Kidney epithelial cell (primary cell): ENCODE data around the gene DGKK. TPM values are rescaled to one million over a fixed set of nuclear protein-coding genes. Genes with fewer than 3 reads are reported as not detected.

Experiments used
- DNase-seq: peaks from one replicate; pipeline ENCODE4 v3.0.0-alpha.2; 2010; ENCODE audit warnings: low read depth
- H3K27me3 ChIP-seq: 2 replicates; pipeline ENCODE4 v1.6.0; 2011; ENCODE audit warnings: low read length; ENCODE audit not compliant: control insufficient read depth, insufficient read depth
- H3K36me3 ChIP-seq: 2 replicates; pipeline ENCODE4 v1.5.1; 2011; ENCODE audit warnings: low read length; ENCODE audit not compliant: control insufficient read depth, insufficient read depth
- H3K4me3 ChIP-seq: 2 replicates; pipeline ENCODE4 v1.5.1; 2011; ENCODE audit warnings: low read depth, mild to moderate bottlenecking, control low read depth, low read length
- total RNA-seq: library from RNA; depleted of rRNA; stranded (reverse); fragments of >200 nt; gene quantifications from 2 replicates; pipeline ENCODE4 v1.2.3, GENCODE V29; 2015
- TF ChIP-seq, protein P1 (sequence below): IDR thresholded peaks from 2 replicates; pipeline ENCODE4 v1.5.1; 2011; ENCODE audit warnings: mild to moderate bottlenecking, moderate library complexity, low read length, control low read depth, inconsistent platforms; ENCODE audit not compliant: insufficient read depth, poor library complexity, severe bottlenecking

Gene DGKK
- total RNA-seq, 1 donor from 2014 or later, result 0.13 TPM

DNA sequence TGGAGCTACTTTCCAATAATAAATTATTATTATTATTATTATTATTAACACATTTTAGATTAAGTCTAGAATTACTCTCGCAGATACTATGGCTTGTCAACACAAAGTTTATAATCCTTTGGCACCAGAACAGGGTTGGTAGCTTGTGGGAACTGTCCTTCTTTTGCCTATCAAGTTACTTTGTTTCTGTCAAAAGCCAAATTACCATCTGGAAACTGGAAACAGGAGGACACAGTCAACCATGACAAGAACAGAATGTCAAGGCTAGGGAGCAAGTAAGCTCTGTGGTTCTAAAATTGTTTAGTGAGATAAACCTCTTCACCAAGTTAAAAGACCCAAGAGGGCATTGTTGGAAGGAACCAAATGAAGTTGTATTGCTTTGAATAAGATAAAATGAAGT is 42.5 kb downstream of the DGKK start:
- TF ChIP-seq, protein P1, sequence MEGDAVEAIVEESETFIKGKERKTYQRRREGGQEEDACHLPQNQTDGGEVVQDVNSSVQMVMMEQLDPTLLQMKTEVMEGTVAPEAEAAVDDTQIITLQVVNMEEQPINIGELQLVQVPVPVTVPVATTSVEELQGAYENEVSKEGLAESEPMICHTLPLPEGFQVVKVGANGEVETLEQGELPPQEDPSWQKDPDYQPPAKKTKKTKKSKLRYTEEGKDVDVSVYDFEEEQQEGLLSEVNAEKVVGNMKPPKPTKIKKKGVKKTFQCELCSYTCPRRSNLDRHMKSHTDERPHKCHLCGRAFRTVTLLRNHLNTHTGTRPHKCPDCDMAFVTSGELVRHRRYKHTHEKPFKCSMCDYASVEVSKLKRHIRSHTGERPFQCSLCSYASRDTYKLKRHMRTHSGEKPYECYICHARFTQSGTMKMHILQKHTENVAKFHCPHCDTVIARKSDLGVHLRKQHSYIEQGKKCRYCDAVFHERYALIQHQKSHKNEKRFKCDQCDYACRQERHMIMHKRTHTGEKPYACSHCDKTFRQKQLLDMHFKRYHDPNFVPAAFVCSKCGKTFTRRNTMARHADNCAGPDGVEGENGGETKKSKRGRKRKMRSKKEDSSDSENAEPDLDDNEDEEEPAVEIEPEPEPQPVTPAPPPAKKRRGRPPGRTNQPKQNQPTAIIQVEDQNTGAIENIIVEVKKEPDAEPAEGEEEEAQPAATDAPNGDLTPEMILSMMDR, result no peak
- Histone ChIP-seq H3K36me3 (no peaks in the 10 kb centered on the region), H3K4me3 (no peak overlapping the region), H3K27me3 (no peaks in the 10 kb centered on the region)
- DNase-seq, result no peak

GRCh38 chrX:50407976-50408375 is 62.6 kb downstream of the DGKK start:
- H3K36me3 ChIP-seq, result no peaks in the 10 kb centered on the region
- TF ChIP-seq, protein P1, result no peak
- no peak overlapping the region for H3K4me3 ChIP-seq
- DNase-seq, result no peak
- no peaks in the 10 kb centered on the region for H3K27me3 ChIP-seq

DNA sequence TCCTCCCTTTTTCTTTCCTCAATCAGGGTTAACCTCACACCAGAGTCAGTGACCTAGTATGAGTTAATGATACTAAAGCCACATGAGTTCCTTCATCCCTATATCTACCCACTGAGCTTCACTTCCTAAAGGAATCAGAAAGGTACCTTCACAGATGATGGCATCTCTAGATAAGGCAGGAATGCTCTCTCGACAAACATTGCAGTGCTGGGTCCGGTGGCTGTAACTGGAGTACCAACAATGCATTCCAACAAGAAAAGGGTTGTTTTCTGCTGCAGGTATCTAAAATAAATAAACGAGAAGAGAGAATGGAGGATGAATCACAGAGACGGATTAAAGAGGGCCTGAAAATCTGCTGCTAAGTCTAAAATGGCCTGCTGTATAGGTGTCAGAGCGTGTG is 66.7 kb downstream of the DGKK start:
- no peak overlapping the region for H3K4me3 ChIP-seq
- TF ChIP-seq, protein P1, result no peak
- H3K27me3 ChIP-seq, result no peaks in the 10 kb centered on the region
- no peaks in the 10 kb centered on the region for H3K36me3 ChIP-seq
- no peak for DNase-seq

GRCh38 chrX:50402886-50403285 is 67.7 kb downstream of the DGKK start:
- Histone ChIP-seq H3K27me3 (no peaks in the 10 kb centered on the region), H3K36me3 (no peaks in the 10 kb centered on the region), H3K4me3 (no peak overlapping the region)
- TF ChIP-seq, protein P1, result no peak
- no peak for DNase-seq

DNA sequence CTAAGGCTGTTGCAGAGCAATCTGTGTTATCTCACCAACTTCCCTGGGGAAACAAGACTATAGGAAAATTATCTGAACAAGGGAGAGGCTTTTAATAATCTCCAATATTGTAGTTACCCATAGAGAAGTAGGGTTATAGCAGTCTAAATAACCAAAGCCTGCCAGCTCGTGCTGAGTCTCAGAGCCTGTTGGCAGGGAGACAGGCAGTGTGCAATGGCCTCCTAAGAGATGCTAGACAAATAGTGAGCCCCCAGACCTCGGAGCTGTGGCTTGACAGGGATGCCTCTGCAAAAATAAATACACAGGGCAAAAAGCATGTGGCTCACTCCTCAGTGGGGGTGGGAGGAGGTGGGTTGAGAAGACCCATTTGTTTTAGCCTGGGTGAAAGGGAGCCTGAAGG is 76.7 kb downstream of the DGKK start:
- Histone ChIP-seq H3K27me3 (no peaks in the 10 kb centered on the region), H3K4me3 (no peak overlapping the region), H3K36me3 (no peaks in the 10 kb centered on the region)
- DNase-seq, result no peak
- TF ChIP-seq, protein P1, result no peak

DNA sequence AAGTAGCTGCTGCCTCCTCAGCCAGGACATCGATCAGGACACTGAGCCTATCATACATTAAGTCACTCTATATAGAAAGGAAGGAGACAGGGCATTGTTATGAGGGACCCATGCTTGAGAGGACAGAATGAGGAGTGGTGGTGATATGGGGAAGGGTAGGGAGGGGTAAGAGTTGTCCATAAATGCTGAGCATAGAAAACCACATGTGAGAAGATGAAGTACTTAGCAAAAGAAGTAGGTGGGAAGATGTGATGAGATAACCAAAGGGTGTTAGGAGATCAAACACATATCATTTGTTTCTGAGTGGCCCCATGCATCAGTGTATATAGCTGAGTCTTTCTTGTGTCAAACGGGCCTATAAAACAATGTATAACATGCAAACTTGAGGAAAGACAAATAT is 84.1 kb downstream of the DGKK start:
- no peak overlapping the region for H3K4me3 ChIP-seq
- TF ChIP-seq, protein P1, result no peak
- no peak for DNase-seq
- H3K27me3 ChIP-seq, result no peaks in the 10 kb centered on the region
- H3K36me3 ChIP-seq, result no peaks in the 10 kb centered on the region
